IMR-90 (cell line): ENCODE results near the gene TSTD2. TPM values are rescaled to one million over a fixed set of nuclear protein-coding genes. Genes with fewer than 3 reads are reported as not detected.

Source experiments
- ATAC-seq: fragments of 200-7000 bp; cut with Tn5 transposase; 2 replicates; pipeline ENCODE4 v1.9.1; 2020; ENCODE audit warnings: low read depth, mild to moderate bottlenecking, moderate library complexity
- BruUV-seq: library from RNA; stranded (reverse); fragments of 400-500 nt; replicated peaks from 2 replicates; lab custom pipeline; 2021; lab: Mats Ljungman, UMichigan
- CTCF ChIA-PET: fragments of 300-600 bp; formaldehyde crosslinking; extraction: SDS; loops from one replicate; lab custom pipeline; 2021; ENCODE audit warnings: antibody characterized with exemption; lab: Yijun Ruan, JAX
- POLR2A ChIA-PET: fragments of 300-600 bp; sonication (Branson Sonifier 250); formaldehyde crosslinking; loops from one replicate; lab custom pipeline; 2022; ENCODE audit warnings: antibody characterized with exemption; ENCODE audit not compliant: unreplicated experiment; lab: Charles Lee
- DNase-seq: peaks from one replicate; pipeline ENCODE4 v3.0.0; 2013
- H2AFZ ChIP-seq: replicated peaks from 2 replicates; pipeline ENCODE3; 2013; ENCODE audit warnings: low read length, mild to moderate bottlenecking; ENCODE audit not compliant: poor library complexity
- H2AK5ac ChIP-seq: 2 replicates; pipeline ENCODE4 v1.6.1; 2013; ENCODE audit warnings: low read depth, low read length, inconsistent platforms
- H2AK9ac ChIP-seq: replicated peaks from 2 replicates; pipeline ENCODE3; 2013; ENCODE audit warnings: mild to moderate bottlenecking, low read depth, low read length, moderate library complexity; ENCODE audit not compliant: poor library complexity
- H2BK120ac ChIP-seq: 2 replicates; pipeline ENCODE4 v1.6.1; 2013; ENCODE audit warnings: low read depth, low read length, inconsistent platforms
- H2BK15ac ChIP-seq: 3 replicates; pipeline ENCODE4 v1.6.1; 2013; ENCODE audit warnings: low read depth, low read length, inconsistent platforms
- H2BK20ac ChIP-seq: 2 replicates; pipeline ENCODE4 v1.6.1; 2013; ENCODE audit warnings: low read depth, mild to moderate bottlenecking, inconsistent platforms, low read length, moderate library complexity
- H2BK5ac ChIP-seq: 2 replicates; pipeline ENCODE4 v1.6.1; 2013; ENCODE audit warnings: mild to moderate bottlenecking, low read depth, low read length, inconsistent platforms; ENCODE audit not compliant: poor library complexity, severe bottlenecking
- H3K14ac ChIP-seq: replicated peaks from 2 replicates; pipeline ENCODE4 v1.6.1; 2013; ENCODE audit warnings: low read depth, low read length, inconsistent platforms
- H3K18ac ChIP-seq: 2 replicates; pipeline ENCODE4 v1.6.1; 2013; ENCODE audit warnings: low read depth, low read length, control low read depth
- H3K23ac ChIP-seq: 2 replicates; pipeline ENCODE4 v1.6.1; 2013; ENCODE audit warnings: low read depth, low read length, inconsistent platforms
- H3K27ac ChIP-seq: 2 replicates; pipeline ENCODE4 v1.5.1; 2013; ENCODE audit warnings: mild to moderate bottlenecking, control low read depth, low read length; ENCODE audit not compliant: insufficient read depth
- H3K27me3 ChIP-seq: 2 replicates; pipeline ENCODE4 v1.6.1; 2013; ENCODE audit warnings: low read length; ENCODE audit not compliant: control insufficient read depth, insufficient read depth
- H3K36me3 ChIP-seq: 2 replicates; pipeline ENCODE4 v1.6.1; 2013; ENCODE audit warnings: low read length, mixed read lengths; ENCODE audit not compliant: control insufficient read depth, insufficient read depth
- H3K4ac ChIP-seq: 2 replicates; pipeline ENCODE4 v1.6.1; 2013; ENCODE audit warnings: low read depth, low read length, inconsistent platforms
- H3K4me1 ChIP-seq: 2 replicates; pipeline ENCODE4 v1.6.1; 2013; ENCODE audit warnings: low read length, mixed read lengths; ENCODE audit not compliant: control insufficient read depth, insufficient read depth
- H3K4me2 ChIP-seq: 2 replicates; pipeline ENCODE4 v1.6.1; 2013; ENCODE audit warnings: low read depth, mild to moderate bottlenecking, control low read depth, low read length, moderate library complexity
- H3K4me3 ChIP-seq: 2 replicates; pipeline ENCODE4 v1.5.1; 2013; ENCODE audit warnings: low read depth, mild to moderate bottlenecking, control low read depth, low read length, moderate library complexity; ENCODE audit not compliant: insufficient read depth
- H3K56ac ChIP-seq: 2 replicates; pipeline ENCODE4 v1.6.1; 2013; ENCODE audit warnings: low read length, inconsistent platforms; ENCODE audit not compliant: insufficient read depth; ENCODE audit errors: extremely low read depth
- H3K79me1 ChIP-seq, 2 experiments: 2 replicates each; pipeline ENCODE4 v1.6.1; 2013; ENCODE audit warnings: low read length in 2 of 2, inconsistent platforms in 1 of 2, low read depth in 1 of 2
- H3K9ac ChIP-seq: 2 replicates; pipeline ENCODE4 v1.6.1; 2013; ENCODE audit warnings: low read depth, low read length, control low read depth
- H3K9me1 ChIP-seq: 2 replicates; pipeline ENCODE4 v1.6.1; 2013; ENCODE audit warnings: low read length, inconsistent platforms; ENCODE audit not compliant: insufficient read depth
- H3K9me3 ChIP-seq: 2 replicates; pipeline ENCODE4 v1.6.1; 2013; ENCODE audit warnings: low read length; ENCODE audit not compliant: control insufficient read depth, insufficient read depth
- H4K20me1 ChIP-seq: 2 replicates; pipeline ENCODE4 v1.6.1; 2013; ENCODE audit warnings: low read length, inconsistent platforms; ENCODE audit not compliant: insufficient read depth
- H4K5ac ChIP-seq: 2 replicates; pipeline ENCODE4 v1.6.1; 2013; ENCODE audit warnings: mild to moderate bottlenecking, low read depth, low read length, control low read depth
- H4K8ac ChIP-seq, 2 experiments: 2 replicates each; pipeline ENCODE4 v1.6.1; 2013; ENCODE audit warnings: low read depth in 2 of 2, low read length in 2 of 2, control low read depth in 1 of 2, inconsistent platforms in 1 of 2
- H4K91ac ChIP-seq: 2 replicates; pipeline ENCODE4 v1.6.1; 2013; ENCODE audit warnings: low read depth, low read length, inconsistent platforms; ENCODE audit not compliant: insufficient read depth
- BHLHE40 ChIP-seq: fragments of 150-350 bp; IDR thresholded peaks from 2 replicates; pipeline ENCODE4 v1.6.1; 2016; ENCODE audit warnings: mild to moderate bottlenecking, low read depth, low read length
- CEBPB ChIP-seq: IDR thresholded peaks from 2 replicates; pipeline ENCODE4 v1.6.1; 2012; ENCODE audit warnings: low read depth, low read length, improper control_type of control experiment
- CHD1 ChIP-seq: IDR thresholded peaks from 2 replicates; pipeline ENCODE4 v1.6.1; 2012; ENCODE audit warnings: low read depth, low read length, improper control_type of control experiment
- CTCF ChIP-seq: conservative IDR thresholded peaks from 2 replicates; pipeline ENCODE4 v1.5.1; 2012; ENCODE audit warnings: mild to moderate bottlenecking, low read depth, low read length, improper control_type of control experiment
- ELK1 ChIP-seq: fragments of 150-350 bp; IDR thresholded peaks from 2 replicates; pipeline ENCODE4 v1.6.1; 2016; ENCODE audit warnings: low read depth, mild to moderate bottlenecking, low read length, moderate library complexity, borderline replicate concordance
- FOS ChIP-seq: fragments of 150-350 bp; IDR thresholded peaks from 2 replicates; pipeline ENCODE4 v1.6.1; 2016; ENCODE audit warnings: low read depth, low read length
- MAFK ChIP-seq: IDR thresholded peaks from 2 replicates; pipeline ENCODE4 v1.6.1; 2012; ENCODE audit warnings: low read depth, low read length, improper control_type of control experiment
- MAZ ChIP-seq: IDR thresholded peaks from 2 replicates; pipeline ENCODE4 v1.6.1; 2012; ENCODE audit warnings: low read depth, mild to moderate bottlenecking, low read length, improper control_type of control experiment, moderate library complexity, borderline replicate concordance
- MXI1 ChIP-seq: IDR thresholded peaks from 2 replicates; pipeline ENCODE4 v1.6.1; 2012; ENCODE audit warnings: low read depth, mild to moderate bottlenecking, low read length, moderate library complexity, borderline replicate concordance
- NFE2L2 ChIP-seq: fragments of 150-350 bp; IDR thresholded peaks from 2 replicates; pipeline ENCODE4 v1.6.1; 2016; ENCODE audit warnings: low read depth, mild to moderate bottlenecking, low read length
- POLR2A ChIP-seq: IDR thresholded peaks from 2 replicates; pipeline ENCODE4 v1.6.1; 2012; ENCODE audit warnings: mild to moderate bottlenecking, low read depth, low read length
- RAD21 ChIP-seq: IDR thresholded peaks from 2 replicates; pipeline ENCODE4 v1.6.1; 2012; ENCODE audit warnings: low read length, improper control_type of control experiment
- RCOR1 ChIP-seq: IDR thresholded peaks from 2 replicates; pipeline ENCODE4 v1.6.1; 2012; ENCODE audit warnings: mild to moderate bottlenecking, low read length, improper control_type of control experiment; ENCODE audit not compliant: insufficient replicate concordance
- RFX5 ChIP-seq: IDR thresholded peaks from 2 replicates; pipeline ENCODE4 v1.8.0; 2012; ENCODE audit warnings: low read depth, mild to moderate bottlenecking, low read length, moderate library complexity
- SMC3 ChIP-seq: fragments of 150-350 bp; IDR thresholded peaks from 2 replicates; pipeline ENCODE4 v1.6.1; 2016; ENCODE audit warnings: low read depth, mild to moderate bottlenecking, antibody characterized with exemption, low read length, moderate library complexity
- USF2 ChIP-seq: fragments of 150-350 bp; IDR thresholded peaks from 2 replicates; pipeline ENCODE4 v1.6.1; 2017; ENCODE audit warnings: mild to moderate bottlenecking, antibody characterized with exemption, low read length, low read depth
- WGBS, 2 experiments: methylation state at CpG; one replicate each; pipeline versions ENCODE4 v1.1.5 to v1.1.7; 2013; ENCODE audit warnings: missing lambda C conversion rate in 2 of 2; ENCODE audit not compliant: insufficient read length in 1 of 2; ENCODE audit errors: extremely low coverage in 2 of 2; 5-methylcytosine and 5-hydroxymethylcytosine counted together
- dilution Hi-C: fragments of 300-500 bp; cut with HindIII; formaldehyde crosslinking; loops from one replicate; pipeline ENCODE4 v1.14.3; 2018; ENCODE audit warnings: low sequenced_read_pairs; ENCODE audit not compliant: unreplicated experiment
- in situ Hi-C: fragments of 300-500 bp; cut with MboI; formaldehyde crosslinking; loops from 3 replicates; pipeline ENCODE4 v1.14.3; 2019; ENCODE audit warnings: low sequenced_read_pairs, inconsistent platforms, mixed read lengths
- intact Hi-C: fragments of 100-400 bp; cut with micrococcal nuclease; formaldehyde crosslinking; loops from 2 replicates; pipeline ENCODE4 v1.10.0; 2022
- polyA plus RNA-seq, 3 experiments: library from polyadenylated mRNA; depleted of rRNA; stranded (reverse); fragments of >200 nt; gene quantifications; 2 replicates each; pipeline ENCODE4 v1.2.3, GENCODE V29; 2012; ENCODE audit warnings: low replicate concordance in 1 of 3
- total RNA-seq: library from RNA; depleted of rRNA; stranded (reverse); fragments of >200 nt; gene quantifications from 2 replicates; pipeline ENCODE4 v1.2.3, GENCODE V29; 2012

TSTD2 gene
- total and polyA plus RNA-seq, 2 of the 4 experiments (the other 2 are of a cell fraction) = 11.2 to 16.3 TPM

- Histone ChIP-seq H2BK120ac (no peak overlapping the region), H4K20me1 (no peaks in the 10 kb centered on the region), H2AFZ (no peak overlapping the region), H2AK9ac (no peak overlapping the region), H4K91ac (no peak overlapping the region), H4K8ac (no peak overlapping the region), H4K5ac (no peak overlapping the region), H3K14ac (no peak overlapping the region), H3K9me1 (no peaks in the 10 kb centered on the region), H3K36me3 (peaks cover 17% of the 10 kb centered on the region), H3K18ac (no peak overlapping the region), H3K4me1 (no peaks in the 10 kb centered on the region), H3K27ac (no peak overlapping the region), H3K23ac (no peak overlapping the region), H3K79me1 (no peaks in the 10 kb centered on the region), H2AK5ac (no peak overlapping the region), H2BK20ac (no peak overlapping the region), H3K27me3 (no peaks in the 10 kb centered on the region), H2BK5ac (no peak overlapping the region), H3K56ac (no peak overlapping the region), H3K4me3 (no peak overlapping the region), H3K9ac (no peak overlapping the region), H2BK15ac (no peak overlapping the region), H3K9me3 (no peaks in the 10 kb centered on the region), H3K4me2 (no peak overlapping the region), H3K4ac (no peak overlapping the region)
- dilution Hi-C loops = no loop called here
- ATAC-seq (no peak), DNase-seq (no peak)
- TF ChIP-seq CEBPB = no peak
- no peak for TF ChIP-seq CTCF
- no peak for TF ChIP-seq RFX5
- no peak for TF ChIP-seq MXI1
- TF ChIP-seq FOS = no peak
- TF ChIP-seq RAD21 = no peak
- no peak for TF ChIP-seq MAZ
- no peak for TF ChIP-seq BHLHE40
- TF ChIP-seq RCOR1 = no peak
- no peak for TF ChIP-seq USF2
- no peak for TF ChIP-seq POLR2A
- no peak for TF ChIP-seq ELK1
- TF ChIP-seq CHD1 = no peak
- no peak for TF ChIP-seq MAFK
- TF ChIP-seq SMC3 = no peak
- TF ChIP-seq NFE2L2 = no peak
- intact Hi-C loops = no loop called here
- no CpG with 5 or more reads among the region's 1 CpG for WGBS, 2 experiments
- BruUV-seq = no TSS peak
- ChIA-PET POLR2A (no interaction called here), CTCF (no interaction called here)
- in situ Hi-C loops = loop anchor here (5.0 to 10.0 kb wide), 2 partner anchors 151 to 753 kb away; no protein-coding TSS in a partner anchor
Observed at GRCh38 chr9:97617939-97618416, 15.2 kb downstream of the TSTD2 start.
